DND-41 (cell line): Measurements from ENCODE around the gene CKAP2L.

Experiments
- ATAC-seq: fragments of 200-7000 bp; cut with Tn5 transposase; 3 replicates; pipeline ENCODE4 v1.9.1; 2021; ENCODE audit warnings: low read depth; ENCODE audit not compliant: insufficient read depth
- DNase-seq: peaks from one replicate; pipeline ENCODE4 v3.0.0-alpha.2; 2020
- H2AFZ ChIP-seq: 2 replicates; pipeline ENCODE4 v1.6.0; 2012; ENCODE audit warnings: low read depth, low read length
- H3K27ac ChIP-seq: 2 replicates; pipeline ENCODE4 v1.5.1; 2012; ENCODE audit warnings: low read length, inconsistent platforms
- H3K27me3 ChIP-seq: fragments of 200-600 bp; sonication (generic); 2 replicates; pipeline ENCODE4 v1.6.0; 2012; ENCODE audit warnings: low read length, mild to moderate bottlenecking, inconsistent platforms; ENCODE audit not compliant: insufficient read depth, poor library complexity
- H3K36me3 ChIP-seq: 2 replicates; pipeline ENCODE4 v1.5.1; 2012; ENCODE audit warnings: low read length, inconsistent platforms; ENCODE audit not compliant: insufficient read depth
- H3K4me1 ChIP-seq: 2 replicates; pipeline ENCODE4 v1.5.1; 2012; ENCODE audit warnings: mild to moderate bottlenecking, low read length; ENCODE audit not compliant: insufficient read depth
- H3K4me2 ChIP-seq: 2 replicates; pipeline ENCODE4 v1.6.0; 2012; ENCODE audit warnings: mild to moderate bottlenecking, moderate library complexity, low read length, inconsistent platforms; ENCODE audit not compliant: insufficient read depth
- H3K4me3 ChIP-seq, 2 experiments: fragments of 200-600 bp in 1 of 2; shearing (Covaris generic) in 1 of 2; 2 replicates each; pipeline ENCODE4 v1.5.1; 2012 to 2016; ENCODE audit warnings: inconsistent platforms in 2 of 2, low read length in 2 of 2, mild to moderate bottlenecking in 2 of 2, low read depth in 1 of 2, moderate library complexity in 1 of 2
- H3K79me2 ChIP-seq: 2 replicates; pipeline ENCODE4 v1.6.0; 2012; ENCODE audit warnings: low read length, inconsistent platforms; ENCODE audit not compliant: insufficient read depth
- H3K9ac ChIP-seq: 2 replicates; pipeline ENCODE4 v1.6.0; 2012; ENCODE audit warnings: low read depth, mild to moderate bottlenecking, inconsistent platforms, low read length, moderate library complexity
- H3K9me3 ChIP-seq: 2 replicates; pipeline ENCODE4 v1.5.1; 2012; ENCODE audit warnings: low read length, moderate library complexity, mild to moderate bottlenecking, inconsistent platforms; ENCODE audit not compliant: insufficient read depth, severe bottlenecking
- H4K20me1 ChIP-seq: 2 replicates; pipeline ENCODE4 v1.6.0; 2012; ENCODE audit warnings: low read length; ENCODE audit not compliant: insufficient read depth
- CTCF ChIP-seq: IDR thresholded peaks from 2 replicates; pipeline ENCODE4 v1.5.1; 2012; ENCODE audit warnings: borderline replicate concordance, low read length, moderate library complexity, mild to moderate bottlenecking; ENCODE audit not compliant: poor library complexity, severe bottlenecking; ENCODE audit errors: extremely low read depth
- EZH2 ChIP-seq: IDR thresholded peaks from 3 replicates; pipeline ENCODE4 v1.6.1; 2012; ENCODE audit warnings: borderline replicate concordance, low read depth, mild to moderate bottlenecking, moderate library complexity, low read length, inconsistent platforms; ENCODE audit not compliant: severe bottlenecking

CKAP2L gene

GRCh38 chr2:112740527-112740926 lies 23.9 kb downstream of the CKAP2L start:
- Histone ChIP-seq H3K79me2 (no peaks in the 10 kb centered on the region), H3K9me3 (no peaks in the 10 kb centered on the region), H3K4me3 (no peak overlapping the region), H2AFZ (no peak overlapping the region), H3K27me3 (no peaks in the 10 kb centered on the region), H3K4me2 (no peak overlapping the region), H3K36me3 (peaks cover 83% of the 10 kb centered on the region), H3K27ac (no peak overlapping the region), H3K4me1 (no peaks in the 10 kb centered on the region), H4K20me1 (no peaks in the 10 kb centered on the region), H3K9ac (no peak overlapping the region)
- ATAC-seq (no peak), DNase-seq (no peak)
- TF ChIP-seq CTCF: no peak
- TF ChIP-seq EZH2: no peak

GRCh38 chr2:112737542-112738232 lies 26.7 kb downstream of the CKAP2L start:
- DNase-seq: no peak
- H3K4me1 ChIP-seq: no peaks in the 10 kb centered on the region
- H3K4me3 ChIP-seq: no peak overlapping the region
- H3K27ac ChIP-seq: no peak overlapping the region
- no peaks in the 10 kb centered on the region for H4K20me1 ChIP-seq
- H3K9ac ChIP-seq: no peak overlapping the region
- no peak for ATAC-seq
- H3K36me3 ChIP-seq: peaks cover 57% of the 10 kb centered on the region
- TF ChIP-seq CTCF (no peak), EZH2 (no peak)
- no peaks in the 10 kb centered on the region for H3K27me3 ChIP-seq
- no peaks in the 10 kb centered on the region for H3K79me2 ChIP-seq
- H3K4me2 ChIP-seq: no peak overlapping the region
- H3K9me3 ChIP-seq: no peaks in the 10 kb centered on the region
- no peak overlapping the region for H2AFZ ChIP-seq

GRCh38 chr2:112733871-112734270 lies 30.5 kb downstream of the CKAP2L start:
- peaks cover 20% of the 10 kb centered on the region for H3K36me3 ChIP-seq
- H3K4me1 ChIP-seq: no peaks in the 10 kb centered on the region
- no peak overlapping the region for H3K4me2 ChIP-seq
- H3K79me2 ChIP-seq: no peaks in the 10 kb centered on the region
- H3K27ac ChIP-seq: no peak overlapping the region
- H3K4me3 ChIP-seq: no peak overlapping the region
- no peaks in the 10 kb centered on the region for H4K20me1 ChIP-seq
- no peak for DNase-seq
- H2AFZ ChIP-seq: no peak overlapping the region
- TF ChIP-seq EZH2: no peak
- H3K27me3 ChIP-seq: no peaks in the 10 kb centered on the region
- no peak overlapping the region for H3K9ac ChIP-seq
- H3K9me3 ChIP-seq: no peaks in the 10 kb centered on the region
- no peak for ATAC-seq

GRCh38 chr2:112733456-112733855 lies 31.0 kb downstream of the CKAP2L start:
- no peaks in the 10 kb centered on the region for H3K4me1 ChIP-seq
- H2AFZ ChIP-seq: no peak overlapping the region
- DNase-seq (no peak), ATAC-seq (no peak)
- H3K4me2 ChIP-seq: no peak overlapping the region
- H3K79me2 ChIP-seq: no peaks in the 10 kb centered on the region
- H3K27ac ChIP-seq: no peak overlapping the region
- no peaks in the 10 kb centered on the region for H4K20me1 ChIP-seq
- H3K4me3 ChIP-seq: no peak overlapping the region
- H3K36me3 ChIP-seq: peaks cover 16% of the 10 kb centered on the region
- no peaks in the 10 kb centered on the region for H3K9me3 ChIP-seq
- TF ChIP-seq EZH2 (no peak), CTCF (no peak)
- H3K27me3 ChIP-seq: no peaks in the 10 kb centered on the region
- H3K9ac ChIP-seq: no peak overlapping the region
